Activated naive CD8-positive, alpha-beta T cell treated with anti-CD3 and anti-CD28 coated beads, Interleukin-2, amount 50 U/mL, for 16 hours (primary cell): ENCODE measurements around the gene LIN37.
A peak's percentile ranks its signal among the peaks of the same experiment; 100 is the strongest.

Source experiments
- DNase-seq: peaks from one replicate; pipeline ENCODE4 v3.0.0-alpha.2; 2020; ENCODE audit warnings: low read depth, low spot score

Gene LIN37

GRCh38 chr19:35734889-35735288 lies 13.5 kb upstream of the LIN37 start:
- no peak for DNase-seq

GRCh38 chr19:35736913-35737886 lies 11.2 kb upstream of the LIN37 start:
- DNase-seq, result no peak

GRCh38 chr19:35738021-35738886 lies 10.1 kb upstream of the LIN37 start:
- no peak for DNase-seq

- no peak for DNase-seq
These were observed 9.5 kb upstream of the LIN37 start for GRCh38 chr19:35738887-35739229.

GRCh38 chr19:35739275-35740107 lies 8.9 kb upstream of the LIN37 start:
- no peak for DNase-seq

- no peak for DNase-seq
These were observed 8.3 kb upstream of the LIN37 start for GRCh38 chr19:35740108-35740422.

- DNase-seq, result peak; percentile 92
These were observed 7.8 kb upstream of the LIN37 start for GRCh38 chr19:35740423-35741202.

- DNase-seq, result no peak
These were observed 7.2 kb upstream of the LIN37 start for GRCh38 chr19:35741203-35741515.

- peak; percentile 61 for DNase-seq
These were observed 6.2 kb upstream of the LIN37 start, which contains the start of gene IGFLR1 for GRCh38 chr19:35742121-35742724. Gene IGFLR1, minus strand, starts transcription at chr19:35742452. Its CDS starts 1,272 bp downstream, at chr19:35741180.

- DNase-seq, result no peak
These were observed 4.5 kb upstream of the LIN37 start for GRCh38 chr19:35743640-35744429.

- peak; percentile 82 for DNase-seq
These were observed 3.7 kb upstream of the LIN37 start for GRCh38 chr19:35744430-35745327.

- DNase-seq, result peak; percentile 90
These were observed 2.9 kb upstream of the LIN37 start, which contains the start of the genes PSENEN and U2AF1L4 for GRCh38 chr19:35745328-35746086. Gene PSENEN, plus strand, starts transcription at chr19:35745651. Its CDS starts 280 bp downstream, at chr19:35745931. Gene U2AF1L4, minus strand, starts transcription at chr19:35745418. Its CDS starts 27 bp downstream, at chr19:35745391.

- no peak for DNase-seq
These were observed 2.3 kb upstream of the LIN37 start for GRCh38 chr19:35746087-35746462.

- DNase-seq, result no peak
These were observed 1.8 kb upstream of the LIN37 start for GRCh38 chr19:35746531-35746930.

- DNase-seq, result no peak
These were observed 1.8 kb downstream of the LIN37 start for GRCh38 chr19:35750167-35750566.

- DNase-seq, result no peak
These were observed 3.7 kb downstream of the LIN37 start for GRCh38 chr19:35751839-35752745.
